ENCODE measurements around the gene KCNK4. TPM values are rescaled to one million over a fixed set of nuclear protein-coding genes. Genes with fewer than 3 reads are reported as not detected.
"Not testable (repeated sequence)": the region's sequence is repeated elsewhere in the genome, so short reads cannot be mapped to it uniquely, and the experiment has no call there.

Gene KCNK4
- total RNA-seq, 1 experiment from 2014 or later: not detected

GRCh38 chr11:64323373-64323772 is 32.3 kb downstream of the KCNK4 start:
- DNase-seq (ENCODE audit: low spot score): no peak

- DNase-seq (ENCODE audit: low spot score): not testable (repeated sequence)
Measured at GRCh38 chr11:64323984-64324383, 32.9 kb downstream of the KCNK4 start.

- no peak for DNase-seq (ENCODE audit: low spot score)
Measured at GRCh38 chr11:64324692-64325469, 33.8 kb downstream of the KCNK4 start.

- DNase-seq (ENCODE audit: low spot score): no peak
Measured at GRCh38 chr11:64327375-64327774, 36.3 kb downstream of the KCNK4 start.

DNA sequence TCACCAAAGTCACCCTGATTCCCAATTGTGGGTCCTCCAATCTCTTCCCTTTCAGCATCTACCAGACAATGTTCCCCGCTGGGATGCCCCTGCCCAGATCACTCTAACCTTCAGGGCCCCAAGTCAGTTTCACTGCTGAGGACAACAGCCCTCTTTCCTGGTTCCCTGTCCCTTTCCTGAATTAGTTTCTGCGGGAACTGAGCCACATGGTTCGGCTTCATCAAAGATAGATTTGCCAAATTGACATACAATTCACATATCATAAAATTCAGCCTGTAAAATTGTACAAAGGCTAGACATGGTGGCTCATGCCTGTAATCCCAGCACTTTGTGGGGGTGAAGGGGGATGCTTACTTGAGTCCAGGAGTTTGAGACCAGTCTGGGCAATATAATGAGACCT is 36.9 kb downstream of the KCNK4 start:
- no peak for DNase-seq (ENCODE audit: low spot score)

DNA sequence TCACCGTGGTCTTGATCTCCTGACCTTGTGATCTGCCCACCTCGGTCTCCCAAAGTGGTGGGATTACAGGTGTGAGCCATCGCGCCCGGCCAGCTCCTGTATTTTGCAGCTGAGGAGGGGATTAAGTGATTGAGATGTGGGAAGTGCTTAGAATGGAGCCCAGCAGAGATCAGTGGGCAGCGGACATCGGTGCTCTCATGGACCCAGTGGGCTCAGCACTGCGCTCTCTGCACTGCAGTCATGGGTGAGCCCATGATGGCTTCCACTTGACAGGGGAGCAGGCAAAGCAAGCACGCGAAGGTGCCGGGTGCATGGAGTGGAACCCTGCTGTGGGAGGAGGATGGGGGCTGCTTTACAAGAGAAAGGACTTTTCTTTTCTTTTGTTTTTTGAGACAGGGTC is 39.8 kb downstream of the KCNK4 start:
- DNase-seq (ENCODE audit: low spot score): no peak

GRCh38 chr11:64331569-64332371 is 40.7 kb downstream of the KCNK4 start:
- peak; percentile 88 for DNase-seq (ENCODE audit: low spot score)

DNA sequence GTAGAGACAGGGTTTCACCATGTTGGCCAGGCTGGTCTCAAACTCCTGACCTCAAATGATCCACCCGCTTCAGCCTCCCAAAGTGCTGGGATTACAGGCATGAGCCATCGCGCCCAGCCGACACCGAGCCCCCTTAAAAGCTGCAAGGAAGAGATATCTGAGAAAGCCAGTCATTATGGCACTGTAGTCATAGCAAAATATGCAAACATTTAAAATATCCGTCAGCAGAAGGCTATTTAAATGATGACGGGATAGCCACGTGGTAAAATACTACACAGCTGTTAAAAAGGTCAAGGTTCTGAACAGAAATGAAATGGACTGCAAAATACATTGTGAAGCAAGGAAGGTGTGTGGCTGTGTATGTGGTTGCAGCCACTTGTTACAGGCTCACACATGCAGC is 42.5 kb downstream of the KCNK4 start:
- DNase-seq (ENCODE audit: low spot score): no peak

- peak; percentile 94 for DNase-seq (ENCODE audit: low spot score)
Measured at GRCh38 chr11:64334764-64335735, 43.9 kb downstream of the KCNK4 start.

DNA sequence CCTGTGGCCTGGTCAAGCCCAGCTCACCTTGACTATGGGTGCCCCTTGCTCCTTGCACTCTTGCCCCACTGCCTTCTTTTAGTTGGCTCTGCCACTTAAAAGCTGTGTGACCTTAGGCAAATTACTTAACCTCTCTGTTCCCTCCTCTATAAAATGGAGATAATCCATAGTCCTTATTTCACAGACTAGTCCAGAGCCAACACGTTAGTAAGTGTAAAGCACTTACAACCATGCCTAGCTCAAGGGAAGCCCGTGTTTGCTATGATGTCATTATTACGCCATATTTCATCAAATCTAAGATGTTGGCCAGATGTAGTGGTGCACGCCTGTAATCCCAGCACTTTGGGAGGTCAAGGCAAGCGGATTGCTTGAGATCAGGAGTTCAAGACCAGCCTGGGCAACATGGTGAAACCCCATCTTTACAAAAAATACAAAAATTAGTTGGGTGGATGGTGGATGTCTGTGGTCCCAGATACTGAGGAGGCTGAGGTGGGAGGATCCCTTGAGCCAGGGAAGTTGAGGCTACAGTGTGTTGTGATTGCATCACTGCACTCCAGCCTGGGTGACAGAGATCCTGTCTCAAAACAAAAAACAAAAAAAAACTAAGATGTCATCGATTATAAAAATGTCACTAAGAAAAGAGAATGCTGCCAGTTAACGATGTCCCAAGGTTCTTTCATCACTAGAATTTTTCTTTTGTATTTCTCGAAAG is 46.6 kb downstream of the KCNK4 start:
- no peak for DNase-seq (ENCODE audit: low spot score)

- no peak for DNase-seq (ENCODE audit: low spot score)
Measured at GRCh38 chr11:64338716-64339115, 47.6 kb downstream of the KCNK4 start.

- DNase-seq (ENCODE audit: low spot score): no peak
Measured at GRCh38 chr11:64339286-64339685, 48.2 kb downstream of the KCNK4 start.

DNA sequence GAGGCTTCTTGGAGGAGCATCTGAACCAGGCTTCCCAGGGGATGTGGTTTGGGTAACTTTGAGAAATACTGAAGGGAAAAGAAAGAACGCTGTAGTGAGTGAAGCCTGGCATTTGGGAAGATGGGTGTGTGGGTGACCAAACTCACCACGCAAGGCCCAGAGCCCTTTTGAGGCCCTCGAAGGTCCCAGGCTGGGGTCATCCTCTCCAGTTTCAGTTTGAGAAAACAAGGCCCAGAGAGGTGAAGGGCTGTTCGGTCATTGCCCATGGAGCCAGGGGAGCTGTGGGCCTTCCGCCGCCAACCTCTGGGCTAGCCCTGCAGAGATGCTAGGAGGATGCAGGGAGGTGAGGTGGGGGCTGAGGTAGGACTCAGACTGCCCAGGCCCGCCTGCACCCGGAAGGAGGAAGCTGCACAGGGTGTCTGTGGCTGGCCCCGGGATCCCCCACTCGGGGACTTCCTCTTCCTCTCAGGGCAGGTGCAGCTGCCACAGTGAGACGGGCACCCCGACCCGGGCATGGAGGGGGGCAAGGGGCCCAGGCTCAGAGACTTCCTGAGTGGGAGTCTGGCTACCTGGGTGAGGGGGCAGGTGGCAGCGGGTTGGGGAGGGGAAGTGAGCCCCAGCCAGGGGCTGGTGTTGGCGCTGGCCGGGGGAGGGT is 48.8 kb downstream of the KCNK4 start, which contains the start of gene CCDC88B:
CCDC88B (plus strand) TSS at position 451 of the 655 bp plus-strand sequence; CDS start at position 514, 63 bp downstream.
- no peak for DNase-seq (ENCODE audit: low spot score)

DNA sequence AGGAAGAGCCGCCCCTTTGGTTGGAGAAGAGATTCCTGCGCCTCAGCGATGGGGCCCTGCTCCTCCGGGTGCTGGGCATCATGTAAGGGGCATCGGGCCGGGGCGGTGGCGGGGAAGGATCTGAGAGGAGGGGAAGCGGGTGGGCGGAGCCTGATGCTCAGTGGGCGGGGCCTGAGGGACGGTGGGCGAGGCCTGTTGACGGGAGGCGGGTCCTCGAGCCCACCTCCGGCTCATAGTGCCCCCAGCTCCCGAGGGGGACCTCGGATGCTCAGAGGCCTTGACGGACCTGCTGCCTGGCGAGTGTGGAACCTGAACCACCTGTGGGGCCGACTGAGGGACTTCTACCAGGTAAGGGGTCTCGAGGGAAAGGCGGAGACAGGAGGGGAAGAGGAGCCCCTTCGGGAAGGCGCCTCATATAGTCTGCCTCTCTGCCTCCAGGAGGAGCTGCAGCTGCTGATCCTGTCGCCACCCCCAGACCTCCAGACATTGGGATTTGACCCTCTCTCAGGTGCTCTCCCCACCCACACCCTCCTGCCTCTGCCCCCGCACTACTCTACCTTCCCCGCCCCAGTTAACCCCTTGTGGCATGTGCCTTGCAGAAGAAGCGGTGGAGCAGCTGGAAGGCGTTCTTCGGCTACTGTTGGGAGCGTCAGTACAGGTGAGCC is 49.7 kb downstream of the KCNK4 start:
- DNase-seq (ENCODE audit: low spot score): no peak

DNA sequence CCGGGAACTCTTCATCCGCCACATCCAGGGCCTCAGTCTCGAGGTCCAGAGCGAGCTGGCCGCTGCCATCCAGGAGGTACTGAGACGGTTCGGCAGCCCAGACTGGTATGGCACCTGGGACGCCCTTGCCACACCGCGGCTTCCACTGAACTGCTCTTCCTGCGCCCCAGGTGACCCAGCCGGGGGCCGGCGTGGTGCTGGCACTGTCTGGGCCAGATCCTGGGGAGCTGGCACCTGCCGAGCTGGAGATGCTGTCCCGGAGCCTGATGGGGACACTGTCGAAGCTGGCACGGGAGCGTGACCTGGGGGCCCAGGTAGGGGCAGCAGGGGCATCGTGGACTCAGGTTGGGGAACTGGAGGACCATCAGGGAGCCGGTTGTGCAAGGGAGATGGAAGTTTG is 50.3 kb downstream of the KCNK4 start:
- DNase-seq (ENCODE audit: low spot score): no peak

- DNase-seq (ENCODE audit: low spot score): peak; percentile 43
Measured at GRCh38 chr11:64341851-64342791, 51.0 kb downstream of the KCNK4 start.

DNA sequence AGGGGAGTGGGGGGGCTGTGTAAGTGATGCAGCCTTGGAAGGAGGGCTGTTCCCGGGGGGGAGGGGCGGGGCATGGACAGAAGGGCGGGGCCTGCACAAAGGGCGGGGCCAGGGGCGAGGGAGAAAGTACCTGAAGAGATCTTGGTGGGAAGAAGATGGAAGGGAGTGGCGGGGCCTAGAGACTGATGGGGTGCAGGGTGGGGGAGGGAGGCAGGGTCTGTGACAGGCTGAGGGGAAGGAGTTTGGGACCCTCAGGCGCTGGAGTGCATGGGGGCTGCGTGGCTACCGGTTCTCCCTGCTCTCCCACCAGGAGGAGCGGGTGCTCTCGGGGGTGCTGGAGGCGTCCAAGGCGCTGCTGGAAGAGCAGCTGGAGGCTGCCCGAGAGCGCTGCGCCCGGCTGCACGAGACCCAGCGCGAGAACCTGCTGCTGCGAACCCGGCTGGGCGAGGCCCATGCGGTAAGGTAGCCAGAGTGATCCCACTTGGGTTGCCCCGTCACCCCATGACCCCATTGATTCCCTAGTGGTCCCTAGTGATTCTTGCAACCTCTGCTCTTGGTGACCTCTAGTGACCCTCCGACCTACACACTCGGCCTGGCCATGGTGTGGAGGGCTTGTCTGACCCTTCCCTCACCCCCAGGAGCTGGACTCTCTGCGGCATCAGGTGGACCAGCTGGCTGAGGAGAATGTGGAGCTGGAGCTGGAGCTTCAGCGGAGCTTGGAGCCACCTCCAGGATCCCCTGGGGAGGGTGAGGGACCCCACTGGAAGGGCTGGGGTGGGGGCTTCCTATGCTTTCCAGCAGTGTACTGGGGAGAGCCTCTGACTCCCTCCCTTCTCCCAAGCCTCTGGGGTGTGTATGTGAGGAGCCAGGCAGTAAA is 52.0 kb downstream of the KCNK4 start:
- no peak for DNase-seq (ENCODE audit: low spot score)
